ENCODE results near the gene CDK19.

The CDK19 gene

GRCh38 chr6:110567957-110568696, 247.1 kb downstream of the CDK19 start:
- no peak for DNase-seq

- no peak for DNase-seq
These were observed 248.7 kb downstream of the CDK19 start for GRCh38 chr6:110566346-110567125.

GRCh38 chr6:110564703-110565421, 250.4 kb downstream of the CDK19 start:
- no peak for DNase-seq

GRCh38 chr6:110563711-110564110, 251.6 kb downstream of the CDK19 start:
- DNase-seq: no peak

- no peak for DNase-seq
These were observed 252.9 kb downstream of the CDK19 start for GRCh38 chr6:110562316-110562915.

- DNase-seq: no peak
These were observed 253.6 kb downstream of the CDK19 start for GRCh38 chr6:110561696-110562095.

- no peak for DNase-seq
These were observed 254.3 kb downstream of the CDK19 start for GRCh38 chr6:110561008-110561396.

- DNase-seq: no peak
These were observed 254.8 kb downstream of the CDK19 start for GRCh38 chr6:110560239-110561007.
